ENCODE results near the gene SCYGR6. TPM values are rescaled to one million over a fixed set of nuclear protein-coding genes. Genes with fewer than 3 reads are reported as not detected.
A peak's percentile ranks its signal among the peaks of the same experiment; 100 is the strongest.
"Not testable (repeated sequence)": the region's sequence is repeated elsewhere in the genome, so short reads cannot be mapped to it uniquely, and the experiment has no call there.

SCYGR6 gene
- total RNA-seq, 1 experiment from 2014 or later: not detected

DNA sequence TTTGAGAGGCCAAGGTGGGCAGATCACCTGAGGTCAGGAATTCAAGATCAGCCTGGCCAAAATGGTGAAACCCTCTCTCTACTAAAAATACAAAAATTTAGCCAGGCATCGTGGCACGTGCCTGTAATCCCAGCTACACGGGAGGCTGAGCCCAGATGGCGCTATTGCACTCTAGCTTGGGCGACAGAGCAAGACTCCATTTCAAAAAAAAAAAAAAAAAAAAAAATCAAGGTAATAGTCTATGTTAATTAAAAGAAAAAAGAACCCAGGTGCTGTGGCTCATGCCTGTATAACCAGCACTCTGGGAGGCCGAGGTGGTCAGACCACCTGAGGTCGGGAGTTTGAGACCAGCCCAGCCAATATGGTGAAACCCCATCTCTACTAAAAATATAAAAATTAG is 16.1 kb upstream of the SCYGR6 start:
- POLR2A ChIA-PET: not testable (repeated sequence)
- DNase-seq (ENCODE audit: low read depth, low spot score): peak; percentile 54
- peak; percentile 83 for ATAC-seq

DNA sequence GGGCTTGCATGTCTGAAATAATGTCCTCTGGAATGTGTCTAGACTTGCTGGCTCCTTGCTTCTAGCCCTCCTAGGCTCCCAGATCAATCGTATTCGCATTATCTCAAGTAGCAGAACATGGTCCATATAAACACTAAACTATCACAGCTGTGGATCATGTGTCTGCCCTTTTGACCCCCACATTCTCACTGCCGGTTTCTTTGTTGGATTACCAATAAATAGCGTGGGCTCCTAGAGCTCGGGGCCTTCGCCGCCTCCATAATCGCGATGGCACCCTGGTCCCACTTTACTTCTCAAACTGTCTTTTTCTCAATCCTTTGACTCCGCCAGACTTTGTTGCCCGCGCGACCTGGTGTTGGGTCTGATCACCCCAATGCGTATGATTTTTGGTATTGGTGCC is 14.8 kb upstream of the SCYGR6 start:
- Histone ChIP-seq H3K79me2 (ENCODE audit: insufficient read depth, low read length) (no peaks in the 10 kb centered on the region), H3K4me3 (replicated peaks in 1 of 2; ENCODE audit: low read depth in 1 of 2, low read length in 2 of 2) (no peak overlapping the region), H3K9me2 (ENCODE audit: insufficient read depth) (no peaks in the 10 kb centered on the region), H4K20me1 (ENCODE audit: insufficient read depth) (no peaks in the 10 kb centered on the region), H2AFZ (ENCODE audit: low read depth, low read length, poor library complexity, severe bottlenecking) (no peak overlapping the region), H3K36me3 (ENCODE audit: control insufficient read depth in 1 of 2, insufficient read depth in 2 of 2, low read length in 2 of 2) (no peaks in the 10 kb centered on the region), H3K9me3 (ENCODE audit: control insufficient read depth in 1 of 2, insufficient read depth in 1 of 2, low read depth in 1 of 2, low read length in 2 of 2) (no peaks in the 10 kb centered on the region), H3K27me3 (ENCODE audit: insufficient read depth, low read length) (no peaks in the 10 kb centered on the region), H3K27ac (ENCODE audit: low read depth, low read length) (no peak overlapping the region), H3K4me2 (ENCODE audit: low read length) (no peak overlapping the region), H3K9ac (ENCODE audit: low read length) (no peak overlapping the region), H3K4me1 (ENCODE audit: control insufficient read depth in 1 of 2, insufficient read depth in 2 of 2, low read length in 2 of 2) (no peaks in the 10 kb centered on the region)
- no TSS peak for BruUV-seq (replicated peaks)
- RAD21 ChIA-PET (ENCODE audit: low non-redundant PET in 1 of 2, low total read pairs in 2 of 2, uncharacterized antibody in 2 of 2, unreplicated experiment in 2 of 2): no interaction called here
- no peak for DNase-seq (ENCODE audit: low read depth, low spot score)
- CTCF ChIA-PET: no interaction called here
- intact Hi-C loops (cut with micrococcal nuclease): no loop called here
- ATAC-seq: no peak
- POLR2A ChIA-PET: no interaction called here
- no peak for TF ChIP-seq SP1 (IDR thresholded peaks at IDR 0.05; ENCODE audit: low read depth)
- TF ChIP-seq ELF1 (IDR thresholded peaks at IDR 0.05; ENCODE audit: borderline replicate concordance, low read depth): no peak
- no peak for TF ChIP-seq CBX3 (IDR thresholded peaks at IDR 0.05; ENCODE audit: low read depth)
- no peak for TF ChIP-seq EGR1 (IDR thresholded peaks at IDR 0.05; ENCODE audit: low read depth)
- no peak for TF ChIP-seq JUND (IDR thresholded peaks at IDR 0.05)
- TF ChIP-seq, protein P1, sequence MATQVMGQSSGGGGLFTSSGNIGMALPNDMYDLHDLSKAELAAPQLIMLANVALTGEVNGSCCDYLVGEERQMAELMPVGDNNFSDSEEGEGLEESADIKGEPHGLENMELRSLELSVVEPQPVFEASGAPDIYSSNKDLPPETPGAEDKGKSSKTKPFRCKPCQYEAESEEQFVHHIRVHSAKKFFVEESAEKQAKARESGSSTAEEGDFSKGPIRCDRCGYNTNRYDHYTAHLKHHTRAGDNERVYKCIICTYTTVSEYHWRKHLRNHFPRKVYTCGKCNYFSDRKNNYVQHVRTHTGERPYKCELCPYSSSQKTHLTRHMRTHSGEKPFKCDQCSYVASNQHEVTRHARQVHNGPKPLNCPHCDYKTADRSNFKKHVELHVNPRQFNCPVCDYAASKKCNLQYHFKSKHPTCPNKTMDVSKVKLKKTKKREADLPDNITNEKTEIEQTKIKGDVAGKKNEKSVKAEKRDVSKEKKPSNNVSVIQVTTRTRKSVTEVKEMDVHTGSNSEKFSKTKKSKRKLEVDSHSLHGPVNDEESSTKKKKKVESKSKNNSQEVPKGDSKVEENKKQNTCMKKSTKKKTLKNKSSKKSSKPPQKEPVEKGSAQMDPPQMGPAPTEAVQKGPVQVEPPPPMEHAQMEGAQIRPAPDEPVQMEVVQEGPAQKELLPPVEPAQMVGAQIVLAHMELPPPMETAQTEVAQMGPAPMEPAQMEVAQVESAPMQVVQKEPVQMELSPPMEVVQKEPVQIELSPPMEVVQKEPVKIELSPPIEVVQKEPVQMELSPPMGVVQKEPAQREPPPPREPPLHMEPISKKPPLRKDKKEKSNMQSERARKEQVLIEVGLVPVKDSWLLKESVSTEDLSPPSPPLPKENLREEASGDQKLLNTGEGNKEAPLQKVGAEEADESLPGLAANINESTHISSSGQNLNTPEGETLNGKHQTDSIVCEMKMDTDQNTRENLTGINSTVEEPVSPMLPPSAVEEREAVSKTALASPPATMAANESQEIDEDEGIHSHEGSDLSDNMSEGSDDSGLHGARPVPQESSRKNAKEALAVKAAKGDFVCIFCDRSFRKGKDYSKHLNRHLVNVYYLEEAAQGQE (IDR thresholded peaks at IDR 0.05; ENCODE audit: low read depth): no peak
- TF ChIP-seq POLR2AphosphoS5 (IDR thresholded peaks at IDR 0.05; ENCODE audit: low read depth, low read length): no peak
- TF ChIP-seq, protein P2, sequence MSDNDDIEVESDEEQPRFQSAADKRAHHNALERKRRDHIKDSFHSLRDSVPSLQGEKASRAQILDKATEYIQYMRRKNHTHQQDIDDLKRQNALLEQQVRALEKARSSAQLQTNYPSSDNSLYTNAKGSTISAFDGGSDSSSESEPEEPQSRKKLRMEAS (IDR thresholded peaks at IDR 0.05): no peak
- TF ChIP-seq SIN3A (IDR thresholded peaks at IDR 0.05; ENCODE audit: low read depth): no peak
- no peak for TF ChIP-seq SRF (IDR thresholded peaks at IDR 0.05; ENCODE audit: low read depth)
- TF ChIP-seq POLR2A (IDR thresholded peaks at IDR 0.05; ENCODE audit: borderline replicate concordance, extremely low read depth, insufficient read depth, insufficient read length): no peak
- no peak for TF ChIP-seq EZH2 (IDR thresholded peaks at IDR 0.05)

More for the DNA sequence above, 16.1 kb upstream of the SCYGR6 start:
- H3K27ac ChIP-seq (ENCODE audit: low read depth, low read length); H3K9ac ChIP-seq (ENCODE audit: low read length); H3K79me2 ChIP-seq (ENCODE audit: insufficient read depth, low read length); H3K4me1 ChIP-seq (ENCODE audit: control insufficient read depth in 1 of 2, insufficient read depth in 2 of 2, low read length in 2 of 2); H3K36me3 ChIP-seq (ENCODE audit: control insufficient read depth in 1 of 2, insufficient read depth in 2 of 2, low read length in 2 of 2); H4K20me1 ChIP-seq (ENCODE audit: insufficient read depth); H3K4me3 ChIP-seq (replicated peaks in 1 of 2; ENCODE audit: low read depth in 1 of 2, low read length in 2 of 2); BruUV-seq (replicated peaks); H3K9me2 ChIP-seq (ENCODE audit: insufficient read depth); H3K9me3 ChIP-seq (ENCODE audit: control insufficient read depth in 1 of 2, insufficient read depth in 1 of 2, low read depth in 1 of 2, low read length in 2 of 2); H3K27me3 ChIP-seq (ENCODE audit: insufficient read depth, low read length): not testable (repeated sequence)
- TF ChIP-seq RAD21 (IDR thresholded peaks at IDR 0.05; ENCODE audit: low read depth) (peak; percentile 48; the same call in 1 of the 2 replicates), CBX3 (IDR thresholded peaks at IDR 0.05; ENCODE audit: low read depth) (peak; percentile 56; the same call in 1 of the 2 replicates), YY1 (IDR thresholded peaks at IDR 0.05; ENCODE audit: extremely low read depth, insufficient replicate concordance, low read depth, low read length) (peak; percentile 41)
- TF ChIP-seq, protein P3, sequence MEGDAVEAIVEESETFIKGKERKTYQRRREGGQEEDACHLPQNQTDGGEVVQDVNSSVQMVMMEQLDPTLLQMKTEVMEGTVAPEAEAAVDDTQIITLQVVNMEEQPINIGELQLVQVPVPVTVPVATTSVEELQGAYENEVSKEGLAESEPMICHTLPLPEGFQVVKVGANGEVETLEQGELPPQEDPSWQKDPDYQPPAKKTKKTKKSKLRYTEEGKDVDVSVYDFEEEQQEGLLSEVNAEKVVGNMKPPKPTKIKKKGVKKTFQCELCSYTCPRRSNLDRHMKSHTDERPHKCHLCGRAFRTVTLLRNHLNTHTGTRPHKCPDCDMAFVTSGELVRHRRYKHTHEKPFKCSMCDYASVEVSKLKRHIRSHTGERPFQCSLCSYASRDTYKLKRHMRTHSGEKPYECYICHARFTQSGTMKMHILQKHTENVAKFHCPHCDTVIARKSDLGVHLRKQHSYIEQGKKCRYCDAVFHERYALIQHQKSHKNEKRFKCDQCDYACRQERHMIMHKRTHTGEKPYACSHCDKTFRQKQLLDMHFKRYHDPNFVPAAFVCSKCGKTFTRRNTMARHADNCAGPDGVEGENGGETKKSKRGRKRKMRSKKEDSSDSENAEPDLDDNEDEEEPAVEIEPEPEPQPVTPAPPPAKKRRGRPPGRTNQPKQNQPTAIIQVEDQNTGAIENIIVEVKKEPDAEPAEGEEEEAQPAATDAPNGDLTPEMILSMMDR (IDR thresholded peaks at IDR 0.05 in 2 of 3, conservative IDR thresholded peaks at IDR 0.05 in 1 of 3; ENCODE audit: borderline replicate concordance in 1 of 3, insufficient read depth in 1 of 3, low read depth in 2 of 3, low read length in 2 of 3): peak; percentile 35 to 55 (median 53); a peak in 5 of 6 replicates
- TF ChIP-seq, protein P2 (IDR thresholded peaks at IDR 0.05): peak; percentile 70
- Histone ChIP-seq H3K4me2 (ENCODE audit: low read length) (peak overlapping the region; percentile 8; the same call in 1 of the 2 replicates), H2AFZ (ENCODE audit: low read depth, low read length, poor library complexity, severe bottlenecking) (peak overlapping the region; percentile 88)
- intact Hi-C loops (cut with micrococcal nuclease): loop anchor here (10.0 kb wide), 1 partner anchor 144 kb away; no protein-coding TSS in a partner anchor
- ChIA-PET RAD21 (ENCODE audit: low non-redundant PET in 1 of 2, low total read pairs in 2 of 2, uncharacterized antibody in 2 of 2, unreplicated experiment in 2 of 2) (interaction anchor here (0.7 to 1.3 kb wide), 2 partner anchors 25 to 354 kb away, joined by 3 read pairs; no protein-coding TSS in a partner anchor), CTCF (interaction anchor here (0.6 to 1.7 kb wide), 6 partner anchors 14 to 311 kb away, joined by 3 to 18 read pairs (median 4); no protein-coding TSS in a partner anchor)

All from HCT116 (cell line).